PFSK-1 (cell line): ENCODE data around the gene ROBO1.

Source experiments
- POLR2AphosphoS5 ChIP-seq: IDR thresholded peaks from 2 replicates; pipeline ENCODE4 v1.6.1; 2012; ENCODE audit warnings: low read depth, mild to moderate bottlenecking, control low read depth, low read length, moderate library complexity
- REST ChIP-seq, 2 experiments: IDR thresholded peaks; 2 replicates each; pipeline versions ENCODE4 v1.6.1 to v1.8.0; 2011 to 2012; ENCODE audit warnings: low read depth in 2 of 2, low read length in 2 of 2, control low read depth in 1 of 2, inconsistent platforms in 1 of 2, mild to moderate bottlenecking in 1 of 2, moderate library complexity in 1 of 2; ENCODE audit not compliant: insufficient read depth in 1 of 2
- SIN3A ChIP-seq: IDR thresholded peaks from 2 replicates; pipeline ENCODE4 v1.6.1; 2012; ENCODE audit warnings: mild to moderate bottlenecking, low read length, moderate library complexity, borderline replicate concordance; ENCODE audit not compliant: insufficient read depth

- TF ChIP-seq POLR2AphosphoS5 = no peak
- no peak for TF ChIP-seq SIN3A
- TF ChIP-seq REST (IDR thresholded peaks at IDR 0.05; ENCODE audit: insufficient read depth in 1 of 2, low read depth in 2 of 2, low read length in 2 of 2) = no peak
Observed at GRCh38 chr3:78725703-78726246, 1042.0 kb downstream of the ROBO1 start.
